SK-N-SH treated with all-trans-retinoic acid at 6 μM for 48 hours (cell line): Measurements from ENCODE around the gene CDY1.
"Not testable (repeated sequence)": the region's sequence is repeated elsewhere in the genome, so short reads cannot be mapped to it uniquely, and the experiment has no call there.

Source experiments
- ATAC-seq: fragments of 200-7000 bp; cut with Tn5 transposase; 3 replicates; pipeline ENCODE4 v1.9.1; 2020; ENCODE audit warnings: mild to moderate bottlenecking, moderate library complexity

Gene CDY1

GRCh38 chrY:25621817-25622216, at the start of gene CDY1:
CDY1 (plus strand) TSS chrY:25622117; CDS start chrY:25622443, 326 bp downstream.
- not testable (repeated sequence) for ATAC-seq

GRCh38 chrY:25593336-25593735, 28.6 kb upstream of the CDY1 start:
- not testable (repeated sequence) for ATAC-seq

GRCh38 chrY:25620209-25620608, 1.7 kb upstream of the CDY1 start:
- not testable (repeated sequence) for ATAC-seq

GRCh38 chrY:25626524-25626923, 4.6 kb downstream of the CDY1 start:
- not testable (repeated sequence) for ATAC-seq

- not testable (repeated sequence) for ATAC-seq
Observed at GRCh38 chrY:25630383-25631112, 8.6 kb downstream of the CDY1 start.

- ATAC-seq: not testable (repeated sequence)
Observed at GRCh38 chrY:25639852-25640251, 17.9 kb downstream of the CDY1 start.

GRCh38 chrY:25643024-25643915, 21.4 kb downstream of the CDY1 start:
- ATAC-seq: not testable (repeated sequence)
